CD4-positive, alpha-beta T cell treated with Interferon alpha-2 for 1 hour (primary cell): ENCODE results near the gene AATK.

Experiments used
- DNase-seq, 2 donors: peaks; one replicate each; pipeline ENCODE4 v3.0.0-alpha.2; 2020 to 2022

Gene AATK

GRCh38 chr17:81142301-81143199 is 23.5 kb downstream of the AATK start:
- DNase-seq: peak; percentile 68 to 69

GRCh38 chr17:81140695-81141094 is 25.3 kb downstream of the AATK start:
- no peak for DNase-seq

GRCh38 chr17:81140018-81140417 is 26.0 kb downstream of the AATK start:
- no peak for DNase-seq

GRCh38 chr17:81139428-81139827 is 26.6 kb downstream of the AATK start:
- no peak for DNase-seq

GRCh38 chr17:81138500-81138899 is 27.5 kb downstream of the AATK start:
- DNase-seq: no peak

- DNase-seq: no peak
Measured at GRCh38 chr17:81138083-81138482, 27.9 kb downstream of the AATK start.

GRCh38 chr17:81137248-81137647 is 28.8 kb downstream of the AATK start:
- DNase-seq: no peak

GRCh38 chr17:81136366-81136765 is 29.7 kb downstream of the AATK start:
- DNase-seq: no peak

- no peak for DNase-seq
Measured at GRCh38 chr17:81135505-81136278, 30.3 kb downstream of the AATK start.

GRCh38 chr17:81134064-81134781 is 31.8 kb downstream of the AATK start:
- no peak for DNase-seq

GRCh38 chr17:81132770-81133723 is 33.0 kb downstream of the AATK start:
- no peak for DNase-seq

GRCh38 chr17:81132197-81132540 is 33.9 kb downstream of the AATK start:
- DNase-seq: no peak

GRCh38 chr17:81131486-81132196 is 34.4 kb downstream of the AATK start:
- DNase-seq: no peak

GRCh38 chr17:81130385-81131361 is 35.3 kb downstream of the AATK start:
- no peak for DNase-seq

GRCh38 chr17:81129711-81130367 is 36.2 kb downstream of the AATK start:
- no peak for DNase-seq

- no peak for DNase-seq
Measured at GRCh38 chr17:81129289-81129688, 36.7 kb downstream of the AATK start.

GRCh38 chr17:81128774-81129173 is 37.2 kb downstream of the AATK start:
- DNase-seq: no peak

GRCh38 chr17:81128338-81128737 is 37.7 kb downstream of the AATK start:
- DNase-seq: no peak

GRCh38 chr17:81127526-81128177 is 38.4 kb downstream of the AATK start:
- no peak for DNase-seq
